KMS-11 (cell line): ENCODE results near the gene ANKRD10.

ENCODE experiments used
- H2AFZ ChIP-seq: fragments of 200-600 bp; sonication (generic); 2 replicates; pipeline ENCODE4 v1.6.1; 2016; ENCODE audit warnings: antibody characterized with exemption, mixed run types, low read depth
- H3K27ac ChIP-seq: fragments of 200-600 bp; sonication (generic); 2 replicates; pipeline ENCODE4 v1.6.1; 2016; ENCODE audit warnings: mild to moderate bottlenecking, mixed run types
- H3K27me3 ChIP-seq: fragments of 200-600 bp; sonication (generic); 2 replicates; pipeline ENCODE4 v1.6.1; 2017; ENCODE audit warnings: mild to moderate bottlenecking, low read depth, mixed run types, moderate library complexity; ENCODE audit not compliant: insufficient read depth
- H3K36me3 ChIP-seq: fragments of 200-600 bp; sonication (generic); 2 replicates; pipeline ENCODE4 v1.6.1; 2017; ENCODE audit warnings: mild to moderate bottlenecking, mixed run types; ENCODE audit not compliant: insufficient read depth
- H3K4me1 ChIP-seq: fragments of 200-600 bp; sonication (generic); 2 replicates; pipeline ENCODE4 v1.6.1; 2016; ENCODE audit warnings: mild to moderate bottlenecking, low read depth, mixed run types; ENCODE audit not compliant: poor library complexity, severe bottlenecking
- H3K4me2 ChIP-seq: fragments of 200-600 bp; sonication (generic); 2 replicates; pipeline ENCODE4 v1.7.0; 2016; ENCODE audit warnings: mild to moderate bottlenecking, mixed run types
- H3K4me3 ChIP-seq: fragments of 200-600 bp; sonication (generic); IDR thresholded peaks from 2 replicates; pipeline ENCODE4 v1.6.1; 2017; ENCODE audit warnings: low read depth, low read length, mixed read lengths; ENCODE audit not compliant: insufficient read depth
- H3K79me2 ChIP-seq: fragments of 200-600 bp; sonication (generic); 2 replicates; pipeline ENCODE4 v1.6.1; 2016; ENCODE audit warnings: low read depth, mixed run types; ENCODE audit not compliant: insufficient read depth
- H3K9ac ChIP-seq: fragments of 200-600 bp; sonication (generic); 2 replicates; pipeline ENCODE4 v1.6.1; 2016; ENCODE audit warnings: mild to moderate bottlenecking, mixed run types
- H4K20me1 ChIP-seq: fragments of 200-600 bp; sonication (generic); 2 replicates; pipeline ENCODE4 v1.6.1; 2016; ENCODE audit warnings: mild to moderate bottlenecking, mixed run types; ENCODE audit not compliant: insufficient read depth
- TF ChIP-seq, protein P1 (sequence below): fragments of 200-600 bp; sonication (generic); conservative IDR thresholded peaks from 2 replicates; pipeline ENCODE4 v1.6.1; 2017; ENCODE audit warnings: low read depth, mild to moderate bottlenecking, antibody characterized with exemption, low read length, moderate library complexity, mixed read lengths

Gene ANKRD10

DNA sequence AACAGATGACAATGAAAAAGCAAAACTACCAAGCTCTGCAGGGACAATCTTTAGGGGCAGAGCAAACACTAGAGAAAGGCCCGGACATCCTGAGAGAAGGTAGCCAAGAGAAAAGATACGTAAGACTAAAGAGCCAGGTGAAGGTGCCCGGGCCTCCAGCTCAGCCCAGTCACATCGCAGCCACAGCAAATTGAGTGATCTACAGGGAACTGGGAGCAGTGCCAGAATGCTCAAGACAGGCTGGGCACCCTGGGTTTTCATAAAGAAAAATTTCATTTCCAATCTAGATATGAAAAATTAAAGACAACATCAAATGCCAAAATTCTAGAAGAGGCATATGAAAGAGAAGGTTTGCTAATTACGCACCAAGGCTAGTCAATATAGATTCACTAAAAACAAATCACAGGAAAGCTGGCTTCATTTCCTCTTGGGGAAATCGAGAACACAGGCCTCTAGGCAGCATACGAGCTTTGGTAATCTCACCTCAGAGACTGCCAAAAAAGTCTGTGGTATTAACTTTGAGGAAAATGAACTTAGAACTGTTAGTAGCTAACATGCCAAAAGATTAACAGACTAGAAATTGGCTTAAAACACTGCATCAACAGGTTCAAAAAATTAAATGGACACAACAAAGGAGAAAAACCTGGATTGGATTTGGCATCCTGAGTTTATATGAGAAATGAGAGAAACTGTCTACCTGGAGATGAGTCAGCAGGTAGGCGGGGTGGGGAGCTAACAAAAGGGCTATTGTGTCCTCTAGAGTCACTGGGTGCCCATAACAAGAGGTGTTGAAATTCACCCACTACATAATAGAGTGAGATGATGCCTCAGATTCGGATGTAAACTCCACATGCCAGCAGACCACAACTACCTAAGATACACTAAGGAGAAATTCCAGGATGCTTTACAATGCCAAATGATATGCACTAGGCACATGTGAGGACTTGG, 6.6 kb downstream of the ANKRD10 start:
- Histone ChIP-seq H3K4me1 (peaks cover 36% of the 10 kb centered on the region), H3K4me2 (no peak overlapping the region)

DNA sequence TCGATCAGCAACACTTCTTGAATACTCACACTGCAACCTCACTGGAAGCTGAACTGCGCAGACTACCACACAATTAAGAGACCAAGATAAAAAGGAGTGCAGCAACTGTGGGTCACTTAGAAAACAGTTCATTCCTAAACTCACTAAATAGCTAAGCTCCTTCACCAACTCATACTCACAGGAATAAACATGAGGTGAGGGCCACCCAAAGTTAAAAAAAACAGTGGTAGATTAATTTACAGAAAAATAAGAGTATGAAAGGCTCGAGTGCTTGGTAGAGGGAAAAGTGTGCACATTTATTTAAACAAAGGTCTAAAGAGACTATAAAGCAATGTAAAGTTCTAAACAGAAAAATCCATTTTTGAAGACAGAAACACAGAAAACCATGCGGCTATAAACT, 7.6 kb downstream of the ANKRD10 start:
- H3K27ac ChIP-seq = no peak overlapping the region
- no peak overlapping the region for H3K4me3 ChIP-seq
- H4K20me1 ChIP-seq = 0 out of 2 replicates have a peak, but pooled peaks cover 6% of the 10 kb centered on the region
- H2AFZ ChIP-seq = no peak overlapping the region
- H3K27me3 ChIP-seq = no peaks in the 10 kb centered on the region
- no peak overlapping the region for H3K4me2 ChIP-seq
- no peaks in the 10 kb centered on the region for H3K36me3 ChIP-seq
- H3K9ac ChIP-seq = no peak overlapping the region
- H3K4me1 ChIP-seq = peaks cover 31% of the 10 kb centered on the region
- H3K79me2 ChIP-seq = peaks cover 41% of the 10 kb centered on the region
- TF ChIP-seq, protein P1, sequence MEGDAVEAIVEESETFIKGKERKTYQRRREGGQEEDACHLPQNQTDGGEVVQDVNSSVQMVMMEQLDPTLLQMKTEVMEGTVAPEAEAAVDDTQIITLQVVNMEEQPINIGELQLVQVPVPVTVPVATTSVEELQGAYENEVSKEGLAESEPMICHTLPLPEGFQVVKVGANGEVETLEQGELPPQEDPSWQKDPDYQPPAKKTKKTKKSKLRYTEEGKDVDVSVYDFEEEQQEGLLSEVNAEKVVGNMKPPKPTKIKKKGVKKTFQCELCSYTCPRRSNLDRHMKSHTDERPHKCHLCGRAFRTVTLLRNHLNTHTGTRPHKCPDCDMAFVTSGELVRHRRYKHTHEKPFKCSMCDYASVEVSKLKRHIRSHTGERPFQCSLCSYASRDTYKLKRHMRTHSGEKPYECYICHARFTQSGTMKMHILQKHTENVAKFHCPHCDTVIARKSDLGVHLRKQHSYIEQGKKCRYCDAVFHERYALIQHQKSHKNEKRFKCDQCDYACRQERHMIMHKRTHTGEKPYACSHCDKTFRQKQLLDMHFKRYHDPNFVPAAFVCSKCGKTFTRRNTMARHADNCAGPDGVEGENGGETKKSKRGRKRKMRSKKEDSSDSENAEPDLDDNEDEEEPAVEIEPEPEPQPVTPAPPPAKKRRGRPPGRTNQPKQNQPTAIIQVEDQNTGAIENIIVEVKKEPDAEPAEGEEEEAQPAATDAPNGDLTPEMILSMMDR = no peak

More for the DNA sequence above, 6.6 kb downstream of the ANKRD10 start:
- peaks cover 50% of the 10 kb centered on the region for H3K79me2 ChIP-seq
- H4K20me1 ChIP-seq = peaks cover 10% of the 10 kb centered on the region; the same call in 1 of the 2 replicates
- no peak overlapping the region for H3K27ac ChIP-seq
- H3K27me3 ChIP-seq = no peaks in the 10 kb centered on the region
- TF ChIP-seq, protein P1 = no peak
- no peak overlapping the region for H2AFZ ChIP-seq
- H3K36me3 ChIP-seq = no peaks in the 10 kb centered on the region
- H3K9ac ChIP-seq = no peak overlapping the region
- H3K4me3 ChIP-seq = no peak overlapping the region

DNA sequence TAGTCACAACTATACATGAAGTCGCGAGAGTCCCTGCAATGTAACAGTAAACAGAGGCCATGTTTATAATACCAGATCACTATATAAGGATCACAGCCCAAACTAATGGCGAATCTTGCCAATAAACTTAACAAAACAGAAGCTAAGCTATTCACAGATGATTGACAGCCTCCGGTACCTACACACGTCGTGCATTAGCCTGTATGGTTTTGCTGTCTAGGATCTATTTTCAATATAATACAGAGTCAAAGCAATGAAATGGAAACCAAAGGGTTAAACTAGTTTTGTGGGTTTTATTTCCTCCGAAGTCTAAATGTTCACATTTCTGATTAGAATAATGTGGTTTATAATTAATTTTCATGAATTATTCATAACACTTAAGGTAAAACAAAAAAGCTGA, 10.1 kb downstream of the ANKRD10 start:
- peaks cover 16% of the 10 kb centered on the region for H3K4me1 ChIP-seq
- TF ChIP-seq, protein P1 = no peak
- H3K36me3 ChIP-seq = no peaks in the 10 kb centered on the region
- H3K27ac ChIP-seq = no peak overlapping the region
- H3K27me3 ChIP-seq = no peaks in the 10 kb centered on the region
- H4K20me1 ChIP-seq = no peaks in the 10 kb centered on the region
- no peak overlapping the region for H3K4me3 ChIP-seq
- peaks cover 15% of the 10 kb centered on the region for H3K79me2 ChIP-seq
- H3K4me2 ChIP-seq = no peak overlapping the region
- H3K9ac ChIP-seq = no peak overlapping the region
- H2AFZ ChIP-seq = no peak overlapping the region

DNA sequence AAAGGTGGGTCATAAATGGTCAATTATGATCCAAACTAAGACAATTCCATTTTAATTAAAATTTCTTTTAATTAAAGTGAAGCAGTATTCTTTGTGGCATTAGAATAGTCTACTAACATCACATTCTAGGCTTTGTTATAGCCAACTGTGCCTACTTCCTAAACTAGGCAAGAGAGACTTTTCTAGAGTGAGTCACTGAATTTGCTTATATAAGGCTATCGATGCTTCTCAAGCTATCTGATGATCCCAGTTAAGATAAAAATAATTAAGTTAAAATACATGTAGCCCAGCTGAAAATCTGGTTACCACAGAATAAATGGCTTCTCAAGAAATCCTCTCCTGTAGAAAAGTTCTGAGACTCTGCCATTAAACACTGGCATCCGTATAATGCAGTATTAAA, 12.5 kb downstream of the ANKRD10 start:
- H3K4me2 ChIP-seq = no peak overlapping the region
- TF ChIP-seq, protein P1 = no peak
- H3K9ac ChIP-seq = no peak overlapping the region
- H3K36me3 ChIP-seq = no peaks in the 10 kb centered on the region
- peaks cover 1% of the 10 kb centered on the region; the same call in 1 of the 2 replicates for H3K79me2 ChIP-seq
- no peaks in the 10 kb centered on the region for H4K20me1 ChIP-seq
- no peak overlapping the region for H3K27ac ChIP-seq
- no peak overlapping the region for H2AFZ ChIP-seq
- peaks cover 8% of the 10 kb centered on the region for H3K4me1 ChIP-seq
- H3K27me3 ChIP-seq = no peaks in the 10 kb centered on the region
- H3K4me3 ChIP-seq = no peak overlapping the region
